ENCODE data around the gene SIAH1.

DNA sequence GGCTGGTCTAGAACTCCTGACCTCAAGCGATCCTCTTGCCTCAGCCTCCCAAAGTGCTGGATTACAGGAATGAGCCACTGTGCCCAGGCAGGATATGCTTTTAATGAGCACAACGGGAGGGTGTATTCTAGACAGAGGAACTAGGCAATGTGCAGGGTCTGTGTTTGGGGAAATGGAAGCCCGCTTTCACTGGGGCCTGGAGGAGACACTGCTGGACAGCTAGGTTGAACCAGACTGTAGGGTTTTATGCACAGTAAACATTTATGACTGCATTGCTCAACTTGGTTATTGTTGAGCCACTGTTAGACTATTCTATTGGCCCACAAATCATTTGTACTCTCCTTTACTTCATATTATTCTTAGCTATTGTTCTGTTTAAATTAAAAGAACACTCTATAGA lies 10.2 kb upstream of the SIAH1 start:
- TF ChIP-seq JUN (CRISPR knock-in tag; IDR thresholded peaks at IDR 0.05), result no peak
- TF ChIP-seq TEAD4 (CRISPR knock-in tag; IDR thresholded peaks at IDR 0.05), result no peak
- TF ChIP-seq FOXK1 (CRISPR knock-in tag; IDR thresholded peaks at IDR 0.05), result no peak

Measured in WTC11 (cell line).